H1 (cell line): ENCODE results near the gene STAMBPL1. TPM values are rescaled to one million over a fixed set of nuclear protein-coding genes. Genes with fewer than 3 reads are reported as not detected.

Experiments
- CTCF ChIA-PET: fragments of 300-600 bp; sonication (Branson Sonifier 250); formaldehyde crosslinking; loops from one replicate; lab custom pipeline; 2021; ENCODE audit not compliant: partially characterized antibody; lab: Charles Lee
- POLR2A ChIA-PET: fragments of 300-600 bp; sonication (Branson Sonifier 250); formaldehyde crosslinking; loops from one replicate; lab custom pipeline; 2021; ENCODE audit warnings: inconsistent platforms; ENCODE audit not compliant: partially characterized antibody; lab: Charles Lee
- DNase-seq, 2 experiments: peaks; one replicate each; pipeline versions ENCODE4 v3.0.0 to v3.0.0-alpha.2; 2010 to 2022; ENCODE audit warnings: low spot score in 2 of 2, low read depth in 1 of 2, mixed read lengths in 1 of 2
- FAIRE-seq: peaks from 2 replicates; lab custom pipeline; 2011; peaks lifted over from hg19 to GRCh38; lab: Jason Lieb, UNC
- H2AFZ ChIP-seq: 2 replicates; pipeline ENCODE4 v1.8.1; 2012; ENCODE audit warnings: low read length, inconsistent platforms
- H2AK5ac ChIP-seq: 2 replicates; pipeline ENCODE4 v1.6.1; 2013; ENCODE audit warnings: low read depth, low read length
- H2BK120ac ChIP-seq: replicated peaks from 2 replicates; pipeline ENCODE3; 2013; ENCODE audit warnings: low read depth, low read length, inconsistent platforms
- H2BK12ac ChIP-seq: 2 replicates; pipeline ENCODE4 v1.6.1; 2013; ENCODE audit warnings: low read depth, low read length
- H2BK15ac ChIP-seq: 2 replicates; pipeline ENCODE4 v1.6.1; 2013; ENCODE audit warnings: low read length
- H2BK20ac ChIP-seq: 2 replicates; pipeline ENCODE4 v1.6.1; 2013; ENCODE audit warnings: low read length
- H2BK5ac ChIP-seq: 2 replicates; pipeline ENCODE4 v1.6.1; 2013; ENCODE audit warnings: low read depth, low read length
- H3K14ac ChIP-seq: 2 replicates; pipeline ENCODE4 v1.6.1; 2013; ENCODE audit warnings: inconsistent platforms; ENCODE audit not compliant: insufficient read length
- H3K18ac ChIP-seq: 2 replicates; pipeline ENCODE4 v1.6.1; 2013; ENCODE audit warnings: low read length; ENCODE audit errors: extremely low read depth
- H3K23ac ChIP-seq: 2 replicates; pipeline ENCODE4 v1.6.1; 2013; ENCODE audit warnings: inconsistent platforms; ENCODE audit not compliant: insufficient read length
- H3K23me2 ChIP-seq: 2 replicates; pipeline ENCODE4 v1.6.1; 2013; ENCODE audit warnings: low read depth, low read length
- H3K27ac ChIP-seq: 2 replicates; pipeline ENCODE4 v1.6.1; 2011; ENCODE audit warnings: low read depth, low read length, inconsistent platforms
- H3K27me3 ChIP-seq, 4 experiments: replicated peaks in 1 of 4; 1 replicate in 1 of 4; 2 replicates in 3 of 4; pipeline versions ENCODE4 v1.6.1 to v1.8.1; 2011 to 2013; ENCODE audit warnings: low read length in 3 of 4, mild to moderate bottlenecking in 3 of 4, inconsistent platforms in 2 of 4, mixed read lengths in 2 of 4, moderate library complexity in 1 of 4; ENCODE audit not compliant: control insufficient read depth in 3 of 4, insufficient read depth in 3 of 4; ENCODE audit errors: extremely low read depth in 1 of 4
- H3K36me3 ChIP-seq, 4 experiments: 2 replicates each; pipeline versions ENCODE4 v1.6.1 to v1.8.1; 2011 to 2013; ENCODE audit warnings: mild to moderate bottlenecking in 4 of 4, low read length in 3 of 4, moderate library complexity in 2 of 4, control low read depth in 1 of 4, inconsistent platforms in 1 of 4; ENCODE audit not compliant: insufficient read depth in 4 of 4, control insufficient read depth in 2 of 4
- H3K4ac ChIP-seq: replicated peaks from 2 replicates; pipeline ENCODE3; 2013; ENCODE audit warnings: low read length, low read depth, mixed read lengths, inconsistent platforms; ENCODE audit not compliant: insufficient read length
- H3K4me1 ChIP-seq, 4 experiments: replicated peaks in 1 of 4; 1 replicate in 1 of 4; 2 replicates in 3 of 4; pipeline versions ENCODE4 v1.6.1 to v1.8.1; 2011 to 2013; ENCODE audit warnings: low read length in 3 of 4, inconsistent platforms in 2 of 4, mixed read lengths in 1 of 4; ENCODE audit not compliant: insufficient read depth in 4 of 4, control insufficient read depth in 3 of 4
- H3K4me2 ChIP-seq, 2 experiments: 2 replicates each; pipeline versions ENCODE4 v1.6.1 to v1.8.1; 2011 to 2013; ENCODE audit warnings: low read depth in 2 of 2, low read length in 2 of 2, control low read depth in 1 of 2, inconsistent platforms in 1 of 2, mild to moderate bottlenecking in 1 of 2; ENCODE audit not compliant: insufficient read depth in 1 of 2
- H3K4me3 ChIP-seq, 4 experiments: fragments of 200-600, 300-600 bp in 1 of 4; sonication (generic), shearing (Covaris generic), sonication (Bioruptor Twin) in 1 of 4; 2 replicates each; pipeline versions ENCODE4 v1.5.1 to v1.8.1; 2011 to 2016; ENCODE audit warnings: low read length in 4 of 4, low read depth in 3 of 4, control low read depth in 2 of 4, inconsistent platforms in 2 of 4, mild to moderate bottlenecking in 2 of 4, mixed read lengths in 1 of 4, moderate library complexity in 1 of 4; ENCODE audit not compliant: insufficient read depth in 2 of 4; ENCODE audit errors: extremely low read depth in 1 of 4
- H3K56ac ChIP-seq: replicated peaks from 2 replicates; pipeline ENCODE3; 2013; ENCODE audit warnings: low read depth, mild to moderate bottlenecking, mixed read lengths, low read length, inconsistent platforms; ENCODE audit not compliant: insufficient read length
- H3K79me1 ChIP-seq: 2 replicates; pipeline ENCODE4 v1.6.1; 2013; ENCODE audit warnings: low read depth, low read length, control low read depth
- H3K79me2 ChIP-seq, 2 experiments: 2 replicates each; pipeline versions ENCODE4 v1.6.1 to v1.8.1; 2012 to 2013; ENCODE audit warnings: low read length in 2 of 2, mild to moderate bottlenecking in 2 of 2, inconsistent platforms in 1 of 2; ENCODE audit not compliant: insufficient read depth in 2 of 2, control insufficient read depth in 1 of 2
- H3K9ac ChIP-seq, 4 experiments: replicated peaks in 1 of 4; 1 replicate in 1 of 4; 2 replicates in 3 of 4; pipeline versions ENCODE4 v1.6.1 to v1.8.1; 2011 to 2013; ENCODE audit warnings: low read depth in 3 of 4, low read length in 3 of 4, control low read depth in 2 of 4, mild to moderate bottlenecking in 2 of 4, moderate library complexity in 2 of 4, inconsistent platforms in 1 of 4; ENCODE audit errors: extremely low read depth in 1 of 4
- H3K9me3 ChIP-seq, 2 experiments: 2 replicates each; pipeline versions ENCODE4 v1.6.1 to v1.8.1; 2012 to 2013; ENCODE audit warnings: mild to moderate bottlenecking in 2 of 2, moderate library complexity in 2 of 2, control low read depth in 1 of 2, inconsistent platforms in 1 of 2, low read depth in 1 of 2, low read length in 1 of 2, mixed read lengths in 1 of 2; ENCODE audit not compliant: insufficient read depth in 2 of 2
- H4K20me1 ChIP-seq, 2 experiments: replicated peaks in 1 of 2; 2 replicates each; pipeline versions ENCODE3 to v1.8.1; 2011 to 2013; ENCODE audit warnings: inconsistent platforms in 2 of 2, low read length in 2 of 2, mild to moderate bottlenecking in 1 of 2; ENCODE audit not compliant: insufficient read depth in 2 of 2, control insufficient read depth in 1 of 2
- H4K5ac ChIP-seq: 2 replicates; pipeline ENCODE4 v1.6.1; 2013; ENCODE audit warnings: low read length, low read depth, mixed read lengths, inconsistent platforms; ENCODE audit not compliant: insufficient read length
- H4K8ac ChIP-seq: 2 replicates; pipeline ENCODE4 v1.8.0; 2013; ENCODE audit warnings: mild to moderate bottlenecking, moderate library complexity, low read length, inconsistent platforms; ENCODE audit not compliant: insufficient read depth; ENCODE audit errors: extremely low read depth
- H4K91ac ChIP-seq: replicated peaks from 2 replicates; pipeline ENCODE3; 2013; ENCODE audit warnings: low read length, mixed read lengths, inconsistent platforms; ENCODE audit not compliant: insufficient read length
- CBX5 ChIP-seq: fragments of 300-800, 300-1000 bp; sonication (generic); IDR thresholded peaks from 2 replicates; pipeline ENCODE4 v1.7.1; 2016; ENCODE audit warnings: antibody characterized with exemption, low read length, low read depth
- POLR2A ChIP-seq, 2 experiments: IDR thresholded peaks; 1 replicate in 1 of 2; 2 replicates in 1 of 2; pipeline ENCODE4 v1.6.1; 2011; ENCODE audit warnings: low read depth in 2 of 2, low read length in 2 of 2, mild to moderate bottlenecking in 2 of 2; ENCODE audit errors: control extremely low read depth in 1 of 2
- TAF1 ChIP-seq: IDR thresholded peaks from 2 replicates; pipeline ENCODE4 v1.6.1; 2011; ENCODE audit warnings: mild to moderate bottlenecking, low read depth, low read length
- WGBS, 2 experiments: shearing (Covaris generic) in 1 of 2; methylation state at CpG; one replicate each; pipeline versions ENCODE4 v1.1.6 to v1.1.7; 2013 to 2015; ENCODE audit warnings: low lambda C conversion rate in 2 of 2, mixed read lengths in 2 of 2, inconsistent platforms in 1 of 2, low coverage in 1 of 2, missing lambda C conversion rate in 1 of 2; ENCODE audit not compliant: insufficient replicate concordance in 2 of 2, insufficient coverage in 1 of 2, insufficient read length in 1 of 2; ENCODE audit errors: extremely low coverage in 1 of 2, missing lambda C conversion rate in 1 of 2; 5-methylcytosine and 5-hydroxymethylcytosine counted together
- polyA plus RNA-seq, 7 experiments: library from polyadenylated mRNA; depleted of rRNA in 3 of 7; stranded (reverse) in 5 of 7; unstranded in 2 of 7; fragments of >200 nt in 5 of 7; fragments of 200-250 nt in 2 of 7; gene quantifications; 1 replicate in 5 of 7; 2 replicates in 1 of 7; 4 replicates in 1 of 7; pipeline versions ENCODE4 v1.2.1 to v1.2.3, GENCODE V29; 2011 to 2013; ENCODE audit warnings: missing spikeins in 2 of 7, mixed read lengths in 2 of 7
- total RNA-seq: library from RNA; stranded (reverse); fragmentation: NEBNext Ultra II Directional; extraction: Animal tissue kit (Norgen Biotek cat#: 25700); gene quantifications from 2 replicates; pipeline ENCODE4 v1.2.1, GENCODE V29; 2021

The STAMBPL1 gene
- total and polyA plus RNA-seq, 2 of the 8 experiments (the other 6 are each of a cell fraction or from before 2014, with no cell fraction given) = 5.5 TPM

GRCh38 chr10:88901206-88901983 lies 21.4 kb downstream of the STAMBPL1 start:
- no peak overlapping the region for H2AFZ ChIP-seq
- no peaks in the 10 kb centered on the region for H3K79me1 ChIP-seq
- H4K8ac ChIP-seq = no peak overlapping the region
- no peak overlapping the region for H3K56ac ChIP-seq
- H4K20me1 ChIP-seq = no peaks in the 10 kb centered on the region
- no peak overlapping the region for H2BK20ac ChIP-seq
- H4K5ac ChIP-seq = no peak overlapping the region
- H2AK5ac ChIP-seq = no peak overlapping the region
- TF ChIP-seq TAF1 (no peak), POLR2A (IDR thresholded peaks at IDR 0.05; ENCODE audit: control extremely low read depth in 1 of 2, low read depth in 2 of 2, low read length in 2 of 2) (no peak), CBX5 (no peak)
- TF ChIP-seq, all 59 proteins: peak for 0
- H3K27me3 ChIP-seq = no peaks in the 10 kb centered on the region
- peaks cover 0 to 3% (median 0%) of the 10 kb centered on the region in 4 experiments; a peak in 2 of 7 replicates for H3K4me1 ChIP-seq
- no peak overlapping the region for H3K14ac ChIP-seq
- H3K18ac ChIP-seq = no peak overlapping the region
- FAIRE-seq (no peak), DNase-seq (no peak)
- 84% methylated on average over 1 of the region's 1 CpG; no CpG with 5 or more reads in 1 of the 2 experiments for WGBS, 2 experiments
- no peaks in the 10 kb centered on the region for H3K23me2 ChIP-seq
- ChIA-PET POLR2A (no interaction called here), CTCF (interaction anchor here (0.7 to 6.3 kb wide), 7 partner anchors 11 to 312 kb away, joined by 3 to 45 read pairs (median 4); no protein-coding TSS in a partner anchor)
- H3K9ac ChIP-seq = no peak overlapping the region
- H3K27ac ChIP-seq = no peak overlapping the region
- no peak overlapping the region for H2BK120ac ChIP-seq
- H2BK12ac ChIP-seq = no peak overlapping the region
- H3K4me3 ChIP-seq = no peak overlapping the region
- H3K4ac ChIP-seq = no peak overlapping the region
- H3K4me2 ChIP-seq = no peak overlapping the region
- H3K9me3 ChIP-seq = no peaks in the 10 kb centered on the region
- H3K23ac ChIP-seq = no peak overlapping the region
- no peak overlapping the region for H4K91ac ChIP-seq
- no peak overlapping the region for H2BK5ac ChIP-seq
- H3K36me3 ChIP-seq = no peaks in the 10 kb centered on the region
- no peak overlapping the region for H2BK15ac ChIP-seq
- H3K79me2 ChIP-seq = no peaks in the 10 kb centered on the region
